ENCODE results near the gene ANXA7. TPM values are rescaled to one million over a fixed set of nuclear protein-coding genes. Genes with fewer than 3 reads are reported as not detected.

The ANXA7 gene
- total and polyA plus RNA-seq, 2 donors (not counting 1 experiment from before 2014, with no cell fraction given), result 132 to 150 TPM

GRCh38 chr10:73359492-73359891 is 54.4 kb downstream of the ANXA7 start:
- H3K4me1 ChIP-seq (ENCODE audit: control insufficient read depth, extremely low read depth, insufficient read depth, low read length), result no peaks in the 10 kb centered on the region
- H3K4me2 ChIP-seq (ENCODE audit: extremely low read depth, insufficient read depth, low read length), result no peak overlapping the region
- H3K9me3 ChIP-seq (ENCODE audit: control insufficient read depth, insufficient read depth, low read depth, low read length), result no peaks in the 10 kb centered on the region
- no peak overlapping the region for H3K4me3 ChIP-seq (replicated peaks in 1 of 4; ENCODE audit: control extremely low read depth in 1 of 4, insufficient read depth in 1 of 4, low read depth in 3 of 4, low read length in 4 of 4)
- H3K79me2 ChIP-seq (ENCODE audit: control insufficient read depth, insufficient read depth, low read length), result no peaks in the 10 kb centered on the region
- no peaks in the 10 kb centered on the region for H3K36me3 ChIP-seq (ENCODE audit: control insufficient read depth, insufficient read depth, low read length)
- no peak overlapping the region for H2AFZ ChIP-seq (ENCODE audit: low read length)
- no peak overlapping the region for H3K9ac ChIP-seq (ENCODE audit: insufficient read depth, low read length)
- TF ChIP-seq CTCF (conservative IDR thresholded peaks at IDR 0.05 in 1 of 2, IDR thresholded peaks at IDR 0.05 in 1 of 2; ENCODE audit: low read depth in 1 of 2, low read length in 2 of 2), result no peak
- TF ChIP-seq EZH2 (IDR thresholded peaks at IDR 0.05; ENCODE audit: low read length, missing control alignments), result no peak
- H3K27ac ChIP-seq (ENCODE audit: insufficient read depth, low read length), result no peak overlapping the region
- H4K20me1 ChIP-seq (ENCODE audit: control insufficient read depth, extremely low read depth, insufficient read depth, low read length), result no peaks in the 10 kb centered on the region
- no peaks in the 10 kb centered on the region for H3K27me3 ChIP-seq (ENCODE audit: control insufficient read depth, insufficient read depth, low read length)
- peak in 1 of 2 donors; percentile 8 for DNase-seq (ENCODE audit: low read depth in 2 of 2)

GRCh38 chr10:73358331-73359279 is 55.3 kb downstream of the ANXA7 start, which contains the start of gene CFAP70:
Gene CFAP70, minus strand, starts transcription at chr10:73358864. Its CDS starts 4,068 bp downstream, at chr10:73354796.
- peak within 1 kb of the TSS; percentile 94 for H2AFZ ChIP-seq (ENCODE audit: low read length)
- H3K4me3 ChIP-seq (replicated peaks in 1 of 4; ENCODE audit: control extremely low read depth in 1 of 4, insufficient read depth in 1 of 4, low read depth in 3 of 4, low read length in 4 of 4), result peak within 1 kb of the TSS; percentile 61 to 86 (median 70)
- H3K9ac ChIP-seq (ENCODE audit: insufficient read depth, low read length), result peak within 1 kb of the TSS; percentile 75
- H3K9me3 ChIP-seq (ENCODE audit: control insufficient read depth, insufficient read depth, low read depth, low read length), result no peaks in the 10 kb centered on the region
- peak; percentile 90 to 97 for DNase-seq (ENCODE audit: low read depth in 2 of 2)
- H3K36me3 ChIP-seq (ENCODE audit: control insufficient read depth, insufficient read depth, low read length), result no peaks in the 10 kb centered on the region
- TF ChIP-seq CTCF (conservative IDR thresholded peaks at IDR 0.05 in 1 of 2, IDR thresholded peaks at IDR 0.05 in 1 of 2; ENCODE audit: low read depth in 1 of 2, low read length in 2 of 2) (no peak), EZH2 (IDR thresholded peaks at IDR 0.05; ENCODE audit: low read length, missing control alignments) (no peak)
- peak within 1 kb of the TSS; percentile 98 for H3K4me2 ChIP-seq (ENCODE audit: extremely low read depth, insufficient read depth, low read length)
- H4K20me1 ChIP-seq (ENCODE audit: control insufficient read depth, extremely low read depth, insufficient read depth, low read length), result no peaks in the 10 kb centered on the region
- H3K79me2 ChIP-seq (ENCODE audit: control insufficient read depth, insufficient read depth, low read length), result no peaks in the 10 kb centered on the region
- H3K27me3 ChIP-seq (ENCODE audit: control insufficient read depth, insufficient read depth, low read length), result no peaks in the 10 kb centered on the region
- no peaks in the 10 kb centered on the region for H3K4me1 ChIP-seq (ENCODE audit: control insufficient read depth, extremely low read depth, insufficient read depth, low read length)
- peak within 1 kb of the TSS; percentile 68 for H3K27ac ChIP-seq (ENCODE audit: insufficient read depth, low read length)

GRCh38 chr10:73357821-73358220 is 56.0 kb downstream of the ANXA7 start:
- no peaks in the 10 kb centered on the region for H3K79me2 ChIP-seq (ENCODE audit: control insufficient read depth, insufficient read depth, low read length)

More at GRCh38 chr10:73357821-73358220, 56.0 kb downstream of the ANXA7 start:
- no peak for DNase-seq (ENCODE audit: low read depth in 2 of 2)
- Histone ChIP-seq H3K4me3 (replicated peaks in 1 of 4; ENCODE audit: control extremely low read depth in 1 of 4, insufficient read depth in 1 of 4, low read depth in 3 of 4, low read length in 4 of 4) (peak overlapping the region; percentile 61 to 86 (median 70)), H3K4me1 (ENCODE audit: control insufficient read depth, extremely low read depth, insufficient read depth, low read length) (no peaks in the 10 kb centered on the region), H2AFZ (ENCODE audit: low read length) (peak overlapping the region; percentile 94), H3K9ac (ENCODE audit: insufficient read depth, low read length) (peak overlapping the region; percentile 75), H3K27ac (ENCODE audit: insufficient read depth, low read length) (no peak overlapping the region), H3K4me2 (ENCODE audit: extremely low read depth, insufficient read depth, low read length) (peak overlapping the region; percentile 98), H4K20me1 (ENCODE audit: control insufficient read depth, extremely low read depth, insufficient read depth, low read length) (no peaks in the 10 kb centered on the region), H3K27me3 (ENCODE audit: control insufficient read depth, insufficient read depth, low read length) (no peaks in the 10 kb centered on the region), H3K36me3 (ENCODE audit: control insufficient read depth, insufficient read depth, low read length) (no peaks in the 10 kb centered on the region), H3K9me3 (ENCODE audit: control insufficient read depth, insufficient read depth, low read depth, low read length) (no peaks in the 10 kb centered on the region)
- TF ChIP-seq EZH2 (IDR thresholded peaks at IDR 0.05; ENCODE audit: low read length, missing control alignments) (no peak), CTCF (conservative IDR thresholded peaks at IDR 0.05 in 1 of 2, IDR thresholded peaks at IDR 0.05 in 1 of 2; ENCODE audit: low read depth in 1 of 2, low read length in 2 of 2) (no peak)
